HUES64 (cell line): ENCODE measurements around the gene BICC1.

Source experiments
- H3K27ac ChIP-seq: 2 replicates; pipeline ENCODE4 v1.7.0; 2013; ENCODE audit warnings: low read depth, low read length, inconsistent platforms
- H3K27me3 ChIP-seq: 2 replicates; pipeline ENCODE4 v1.6.1; 2013; ENCODE audit warnings: mild to moderate bottlenecking, low read length; ENCODE audit not compliant: insufficient read depth
- H3K36me3 ChIP-seq: 2 replicates; pipeline ENCODE4 v1.6.1; 2013; ENCODE audit warnings: mild to moderate bottlenecking, low read length; ENCODE audit not compliant: insufficient read depth
- H3K4me1 ChIP-seq: 2 replicates; pipeline ENCODE4 v1.6.1; 2013; ENCODE audit warnings: mild to moderate bottlenecking, low read length, moderate library complexity; ENCODE audit not compliant: insufficient read depth
- H3K4me3 ChIP-seq: 2 replicates; pipeline ENCODE4 v1.5.1; 2013; ENCODE audit warnings: mild to moderate bottlenecking, low read length, moderate library complexity
- H3K9ac ChIP-seq: 2 replicates; pipeline ENCODE4 v1.6.1; 2013; ENCODE audit warnings: mild to moderate bottlenecking, low read depth, low read length
- H3K9me3 ChIP-seq: 2 replicates; pipeline ENCODE4 v1.6.1; 2013; ENCODE audit warnings: low read depth, low read length; ENCODE audit not compliant: insufficient read depth
- WGBS: fragments of 150-250, 120-280 bp; methylation state at CpG from one replicate; pipeline ENCODE4 v1.1.7; 2013; ENCODE audit warnings: missing lambda C conversion rate; 5-methylcytosine and 5-hydroxymethylcytosine counted together

Gene BICC1

DNA sequence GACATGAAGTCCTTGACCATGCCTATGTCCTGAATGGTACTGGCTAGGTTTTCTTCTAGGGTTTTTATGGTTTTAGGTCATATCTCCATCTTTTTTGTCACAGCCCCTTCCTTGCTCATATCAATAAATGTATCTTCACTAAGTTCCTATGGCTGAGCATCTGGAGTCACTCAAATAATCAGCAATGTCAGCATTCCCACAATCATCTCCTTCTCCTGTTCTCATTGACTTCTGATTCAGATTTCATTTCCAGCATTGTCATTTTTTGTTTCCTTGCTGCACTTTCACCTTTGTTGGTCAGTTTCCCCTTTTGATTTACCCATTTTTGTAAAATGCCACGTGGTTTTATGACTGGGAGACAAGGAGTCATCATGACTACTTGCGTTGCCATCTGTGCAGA is 181.2 kb downstream of the BICC1 start:
- no peaks in the 10 kb centered on the region for H3K27me3 ChIP-seq
- H3K27ac ChIP-seq, result no peak overlapping the region
- H3K9me3 ChIP-seq, result no peaks in the 10 kb centered on the region
- no peak overlapping the region for H3K4me3 ChIP-seq
- no peak overlapping the region for H3K9ac ChIP-seq
- 0 out of 2 replicates have a peak, but pooled peaks cover 10% of the 10 kb centered on the region for H3K4me1 ChIP-seq
- 89% methylated on average over 2 of the region's 2 CpGs for WGBS
- H3K36me3 ChIP-seq, result no peaks in the 10 kb centered on the region

DNA sequence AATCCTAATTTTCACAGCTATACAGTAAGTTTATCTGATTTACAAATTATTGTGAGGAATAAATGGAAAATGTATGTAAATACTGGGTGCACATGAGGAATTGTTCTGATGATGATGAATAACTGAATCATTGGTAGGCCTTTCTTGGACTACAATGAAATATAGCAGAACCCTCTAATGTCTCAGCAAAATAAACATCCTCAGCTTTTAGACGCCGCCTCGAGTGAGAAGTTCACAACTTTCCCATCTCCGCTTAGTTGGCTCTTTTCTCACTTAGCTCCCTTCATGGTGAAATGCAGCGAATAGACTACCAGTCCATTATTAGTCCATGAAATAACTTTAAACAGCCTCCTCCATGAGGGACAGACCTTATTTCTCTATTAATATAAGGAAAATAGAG is 182.3 kb downstream of the BICC1 start:
- Histone ChIP-seq H3K36me3 (no peaks in the 10 kb centered on the region), H3K4me1 (0 out of 2 replicates have a peak, but pooled peaks cover 10% of the 10 kb centered on the region), H3K9ac (no peak overlapping the region), H3K27me3 (no peaks in the 10 kb centered on the region), H3K9me3 (no peaks in the 10 kb centered on the region), H3K4me3 (no peak overlapping the region), H3K27ac (no peak overlapping the region)
- WGBS, result 94% methylated on average over 4 of the region's 5 CpGs

DNA sequence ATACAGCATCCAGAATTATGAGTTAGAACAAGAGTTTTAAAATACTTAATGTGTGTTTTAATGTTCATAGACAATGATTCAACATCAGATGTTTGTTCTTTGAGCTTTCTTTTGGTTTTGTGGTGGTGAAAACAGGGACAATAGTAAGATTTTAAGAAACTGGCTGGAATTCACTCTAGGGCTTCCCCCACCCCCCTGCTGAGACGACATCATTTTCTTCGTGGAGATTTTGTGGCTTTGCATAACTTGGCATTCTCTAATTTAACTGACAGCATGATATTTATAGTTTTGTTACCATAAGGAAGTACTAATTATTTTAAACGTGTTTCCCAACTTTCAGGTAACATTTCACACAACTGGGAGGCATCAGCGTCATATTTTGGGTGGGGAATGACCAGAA is 184.1 kb downstream of the BICC1 start:
- Histone ChIP-seq H3K27me3 (no peaks in the 10 kb centered on the region), H3K4me3 (no peak overlapping the region), H3K27ac (no peak overlapping the region), H3K9ac (no peak overlapping the region), H3K36me3 (no peaks in the 10 kb centered on the region), H3K4me1 (0 out of 2 replicates have a peak, but pooled peaks cover 10% of the 10 kb centered on the region), H3K9me3 (no peaks in the 10 kb centered on the region)
- WGBS, result 60% methylated on average over 3 of the region's 4 CpGs

DNA sequence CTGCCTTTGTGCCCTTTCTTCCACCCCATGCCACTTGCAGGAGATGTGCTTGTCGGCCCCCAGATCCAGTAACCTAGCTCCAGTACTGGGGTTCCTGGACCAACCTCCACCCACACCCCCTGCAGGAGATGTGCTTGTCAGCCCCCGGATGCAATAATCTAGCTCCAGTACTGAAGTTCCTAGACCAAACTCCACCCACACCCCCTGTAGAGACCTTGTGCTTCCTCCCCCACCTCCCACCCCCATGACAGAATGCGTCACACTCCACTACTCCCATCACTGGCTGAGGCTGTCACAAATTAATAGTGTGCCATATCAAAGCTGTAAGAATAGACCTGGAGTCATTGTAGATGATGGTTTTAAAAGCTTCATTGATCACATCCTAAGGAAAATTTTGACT is 185.0 kb downstream of the BICC1 start:
- 86% methylated on average over 3 of the region's 3 CpGs for WGBS
- no peak overlapping the region for H3K27ac ChIP-seq
- no peaks in the 10 kb centered on the region for H3K36me3 ChIP-seq
- no peak overlapping the region for H3K4me3 ChIP-seq
- no peak overlapping the region for H3K9ac ChIP-seq
- no peaks in the 10 kb centered on the region for H3K9me3 ChIP-seq
- H3K4me1 ChIP-seq, result 0 out of 2 replicates have a peak, but pooled peaks cover 10% of the 10 kb centered on the region
- H3K27me3 ChIP-seq, result no peaks in the 10 kb centered on the region

DNA sequence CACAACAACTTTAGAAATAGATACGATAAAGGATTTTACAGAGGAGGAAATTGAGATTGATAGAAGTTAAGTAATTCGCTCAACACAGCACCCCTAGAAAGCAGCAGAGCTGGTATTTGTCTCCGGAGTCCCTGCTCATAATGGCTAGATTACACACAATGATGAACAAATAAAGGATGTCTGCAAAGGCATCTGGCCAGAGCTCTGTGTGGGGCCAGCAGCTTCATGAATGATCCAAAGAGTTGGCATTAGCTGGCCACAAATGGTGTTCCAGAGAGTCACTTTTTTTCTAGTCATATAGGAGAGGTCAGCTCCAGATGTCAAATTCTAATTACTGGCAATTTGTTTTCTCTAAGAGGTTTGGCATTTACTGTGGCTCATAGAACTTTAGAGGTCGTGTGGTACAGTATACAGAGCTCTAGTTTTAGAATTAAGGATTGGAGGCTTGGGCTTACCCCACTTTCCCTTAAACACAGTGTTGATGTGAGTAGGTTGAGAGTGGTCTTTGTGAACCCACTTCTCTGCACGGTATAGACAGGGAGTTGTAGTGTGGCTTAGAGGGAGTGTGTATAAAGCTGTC is 186.2 kb downstream of the BICC1 start:
- WGBS, result 91% methylated on average over 5 of the region's 5 CpGs
- Histone ChIP-seq H3K4me1 (0 out of 2 replicates have a peak, but pooled peaks cover 10% of the 10 kb centered on the region), H3K9me3 (no peaks in the 10 kb centered on the region), H3K27ac (no peak overlapping the region), H3K36me3 (no peaks in the 10 kb centered on the region), H3K4me3 (no peak overlapping the region), H3K9ac (no peak overlapping the region), H3K27me3 (no peaks in the 10 kb centered on the region)

DNA sequence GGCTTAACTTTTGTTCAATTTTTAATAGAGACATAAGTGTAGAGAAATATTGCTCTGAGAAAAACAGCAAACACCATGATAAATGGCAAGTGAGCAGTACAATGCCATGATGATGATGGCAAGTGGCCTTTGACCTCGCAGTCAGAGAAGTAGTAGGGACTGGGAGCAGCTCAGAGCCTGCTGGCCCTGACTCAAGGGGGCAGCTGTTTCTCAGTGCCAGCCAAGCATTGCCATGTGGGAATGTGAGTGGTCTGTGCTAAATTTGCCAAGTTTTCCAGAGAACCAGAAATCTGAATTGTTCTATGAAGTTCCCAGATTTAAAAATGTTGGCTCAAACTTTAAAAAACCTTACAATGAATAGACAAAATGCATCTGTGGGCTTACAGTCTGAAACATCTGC is 187.9 kb downstream of the BICC1 start:
- Histone ChIP-seq H3K36me3 (no peaks in the 10 kb centered on the region), H3K27me3 (no peaks in the 10 kb centered on the region), H3K9me3 (no peaks in the 10 kb centered on the region), H3K4me1 (0 out of 2 replicates have a peak, but pooled peaks cover 10% of the 10 kb centered on the region), H3K27ac (no peak overlapping the region), H3K9ac (no peak overlapping the region), H3K4me3 (no peak overlapping the region)
- 91% methylated on average over 1 of the region's 1 CpG for WGBS

DNA sequence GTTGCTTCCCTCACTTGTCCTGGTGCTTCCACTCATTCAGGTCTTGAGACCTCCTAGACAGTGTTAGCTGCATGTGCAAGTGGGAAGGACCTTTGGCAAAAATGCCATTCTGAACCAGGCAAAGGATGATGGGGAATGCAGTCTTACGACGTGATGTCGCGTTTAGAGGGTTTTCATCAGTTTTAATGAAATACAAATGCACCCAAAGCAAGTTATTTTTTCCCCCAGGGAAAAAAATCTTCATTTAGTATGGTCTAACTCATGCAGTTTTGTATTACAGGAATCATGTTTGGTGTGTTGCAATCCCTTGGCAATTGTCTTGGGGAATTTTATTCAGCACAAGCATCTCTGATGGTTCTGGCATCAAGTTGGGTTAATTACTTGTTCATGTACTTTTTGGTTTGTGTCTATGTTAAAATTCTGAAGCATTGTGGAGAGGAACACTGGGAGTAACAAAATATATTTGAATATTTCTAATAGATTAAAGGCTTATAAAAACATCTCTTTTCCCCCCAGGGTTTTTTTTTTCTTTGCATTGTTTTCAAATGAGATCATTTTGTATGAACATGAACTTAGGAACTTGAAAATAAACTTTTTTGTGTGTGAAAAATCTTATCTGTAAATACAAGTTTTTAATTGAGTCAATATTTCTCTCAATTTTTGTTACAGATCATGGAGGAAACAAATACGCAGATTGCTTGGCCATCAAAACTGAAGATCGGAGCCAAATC is 188.9 kb downstream of the BICC1 start:
- Histone ChIP-seq H3K9me3 (no peaks in the 10 kb centered on the region), H3K4me3 (no peak overlapping the region), H3K27me3 (no peaks in the 10 kb centered on the region), H3K9ac (no peak overlapping the region), H3K36me3 (no peaks in the 10 kb centered on the region), H3K27ac (no peak overlapping the region), H3K4me1 (0 out of 2 replicates have a peak, but pooled peaks cover 5% of the 10 kb centered on the region)
- WGBS, result 93% methylated on average over 6 of the region's 6 CpGs

DNA sequence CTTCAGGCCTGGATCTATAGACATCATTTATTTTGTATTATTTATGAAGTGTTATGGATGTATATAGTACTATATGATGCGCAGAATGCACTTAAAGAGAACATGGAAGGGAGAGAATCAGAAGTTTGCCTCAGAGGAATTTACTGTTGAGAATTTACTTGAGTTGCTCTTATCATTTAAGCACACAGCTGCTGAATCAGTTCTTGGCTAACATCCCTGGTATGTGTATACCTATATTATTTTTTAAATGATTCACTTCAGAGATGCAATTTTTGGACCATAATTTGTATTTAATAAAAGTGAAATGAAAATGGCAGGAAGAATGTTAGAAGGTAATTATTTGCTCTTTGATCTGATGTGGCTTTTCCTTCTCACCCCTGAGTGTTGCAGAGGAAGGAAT is 191.6 kb downstream of the BICC1 start:
- H3K36me3 ChIP-seq, result no peaks in the 10 kb centered on the region
- H3K9ac ChIP-seq, result no peak overlapping the region
- WGBS, result 100% methylated on average over 1 of the region's 1 CpG
- H3K4me1 ChIP-seq, result no peaks in the 10 kb centered on the region
- H3K9me3 ChIP-seq, result no peaks in the 10 kb centered on the region
- no peak overlapping the region for H3K27ac ChIP-seq
- no peak overlapping the region for H3K4me3 ChIP-seq
- H3K27me3 ChIP-seq, result no peaks in the 10 kb centered on the region

DNA sequence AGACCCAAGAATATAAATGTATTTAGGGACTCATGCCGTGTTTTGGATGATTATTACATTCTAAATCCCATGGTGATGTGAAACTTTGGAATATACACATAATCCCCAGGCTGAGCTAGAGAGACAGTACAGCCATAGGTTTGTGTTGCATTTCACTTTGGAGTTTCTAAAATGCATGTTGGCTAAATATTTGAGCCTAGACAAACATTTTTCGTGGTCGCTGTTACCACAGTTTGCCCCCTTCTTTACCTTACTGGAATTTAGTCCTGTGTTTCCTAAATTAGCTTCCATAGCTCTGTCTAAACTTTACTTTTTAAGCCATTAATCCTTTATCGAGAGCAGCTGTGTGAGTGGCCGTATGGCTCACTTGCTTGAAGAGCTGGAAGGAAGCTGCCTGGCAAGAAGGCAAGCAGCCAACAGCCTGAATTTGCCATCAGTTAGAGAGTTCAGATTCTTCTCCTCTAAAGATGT is 192.0 kb downstream of the BICC1 start:
- no peak overlapping the region for H3K4me3 ChIP-seq
- H3K4me1 ChIP-seq, result no peaks in the 10 kb centered on the region
- WGBS, result 46% methylated on average over 4 of the region's 5 CpGs
- no peaks in the 10 kb centered on the region for H3K27me3 ChIP-seq
- no peak overlapping the region for H3K9ac ChIP-seq
- H3K36me3 ChIP-seq, result no peaks in the 10 kb centered on the region
- no peaks in the 10 kb centered on the region for H3K9me3 ChIP-seq
- no peak overlapping the region for H3K27ac ChIP-seq

DNA sequence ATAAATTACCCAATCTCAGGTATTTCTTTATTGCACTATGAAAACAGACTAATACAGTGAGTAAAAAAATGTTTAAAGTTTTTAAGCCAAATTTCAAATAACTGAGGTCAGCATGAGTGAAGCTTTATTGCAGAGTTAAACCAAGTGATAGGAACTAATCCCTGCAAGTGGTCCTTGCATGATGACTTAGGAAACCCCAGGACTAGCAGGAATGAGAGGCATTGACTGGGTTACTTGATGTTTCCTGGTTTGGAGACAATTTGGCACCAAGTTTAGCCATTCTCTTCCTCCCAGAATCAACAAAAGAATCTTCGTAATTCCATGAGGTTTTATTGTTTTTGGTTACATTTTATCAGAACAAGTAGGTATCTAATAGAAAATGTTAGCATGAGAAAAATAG is 194.2 kb downstream of the BICC1 start:
- Histone ChIP-seq H3K9ac (no peak overlapping the region), H3K4me3 (no peak overlapping the region), H3K27ac (no peak overlapping the region), H3K36me3 (no peaks in the 10 kb centered on the region), H3K4me1 (no peaks in the 10 kb centered on the region), H3K9me3 (no peaks in the 10 kb centered on the region), H3K27me3 (no peaks in the 10 kb centered on the region)
- whole genome bisulfite sequencing, result 67% methylated on average over 1 of the region's 1 CpG

DNA sequence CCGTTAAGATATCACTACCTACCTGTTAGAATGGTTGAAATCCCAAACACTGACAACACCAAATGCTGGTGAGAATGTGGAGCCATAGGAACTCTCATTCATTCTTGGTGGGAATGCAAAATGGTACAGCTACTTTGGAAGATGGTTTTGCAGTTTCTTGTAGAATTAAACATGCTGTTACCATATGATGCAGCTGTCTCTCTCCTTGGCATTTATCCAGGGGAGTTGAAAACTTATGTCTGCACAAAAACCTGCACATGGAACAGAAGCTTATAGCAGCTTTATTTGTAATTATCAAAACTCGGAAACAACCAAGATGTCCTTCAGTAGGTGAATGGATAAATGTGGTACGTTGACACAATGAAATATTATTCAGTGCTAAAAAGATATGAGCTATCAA is 199.5 kb downstream of the BICC1 start:
- Histone ChIP-seq H3K4me3 (no peak overlapping the region), H3K9me3 (peaks cover 5% of the 10 kb centered on the region; the same call in 1 of the 2 replicates), H3K27ac (no peak overlapping the region), H3K27me3 (no peaks in the 10 kb centered on the region), H3K36me3 (no peaks in the 10 kb centered on the region), H3K4me1 (no peaks in the 10 kb centered on the region), H3K9ac (no peak overlapping the region)
- 97% methylated on average over 3 of the region's 3 CpGs for WGBS
